Stimulated activated CD8-positive, alpha-beta memory T cell treated with anti-CD3 and anti-CD28 coated beads, Interleukin-7, amount 100 ng/mL, for 4 hours (primary cell): ENCODE measurements around the gene HOXA7.

Experiments used
- DNase-seq, 2 donors: peaks; one replicate each; pipeline ENCODE4 v3.0.0-alpha.2; 2020; ENCODE audit warnings: low read depth in 2 of 2

HOXA7 gene

DNA sequence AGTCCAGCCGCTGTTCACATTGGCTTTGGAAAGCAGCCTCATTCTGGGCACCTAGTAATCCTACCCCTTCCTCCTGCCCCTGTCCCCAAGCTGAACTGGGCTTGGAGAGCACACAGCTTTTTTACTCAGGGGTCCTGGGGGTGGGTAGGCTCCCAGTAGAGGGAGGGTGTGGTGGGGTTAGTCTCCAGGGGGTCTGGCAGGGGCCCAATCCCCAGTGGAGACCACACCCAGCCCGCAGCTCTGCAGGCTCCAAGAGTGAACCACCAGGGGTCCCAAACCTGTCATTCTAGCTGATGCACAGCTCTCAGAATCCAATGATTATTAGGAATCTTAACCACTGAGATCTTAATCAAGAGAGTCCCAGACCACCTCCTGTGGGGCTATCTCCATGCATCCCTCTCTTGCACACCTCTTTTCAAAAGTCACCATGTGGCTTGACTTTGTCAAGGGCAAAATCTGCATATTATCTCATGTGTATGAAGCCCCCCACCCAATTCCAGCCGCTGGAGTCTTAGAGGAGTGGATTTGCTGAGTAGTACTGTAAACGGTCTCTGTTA, 25.9 kb upstream of the HOXA7 start:
- no peak for DNase-seq

GRCh38 chr7:27181795-27182275, 25.4 kb upstream of the HOXA7 start:
- DNase-seq: no peak

- DNase-seq: no peak
Observed at GRCh38 chr7:27180431-27181420, 24.3 kb upstream of the HOXA7 start.

GRCh38 chr7:27179503-27180430, 23.3 kb upstream of the HOXA7 start:
- DNase-seq: peak in 1 of 2 donors; percentile 41

DNA sequence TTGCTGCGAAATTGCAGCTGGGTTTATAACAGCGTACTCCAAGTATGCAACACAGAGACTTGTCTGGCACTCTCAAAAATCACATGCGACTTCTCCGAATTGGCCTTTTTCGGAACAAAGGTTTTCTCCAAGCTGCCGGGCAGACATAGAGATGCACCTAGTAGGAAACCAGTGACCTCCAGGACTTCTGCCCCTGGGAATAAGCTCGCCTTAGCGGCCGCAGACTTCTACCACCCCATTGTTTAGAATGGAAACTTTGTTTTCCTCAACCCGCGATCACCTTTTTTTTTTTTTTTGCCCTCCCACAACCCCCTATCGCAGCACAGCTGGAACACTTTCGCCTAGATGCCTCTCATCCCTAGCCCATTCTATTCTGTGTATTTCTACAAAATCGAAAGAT, 22.6 kb upstream of the HOXA7 start:
- no peak for DNase-seq

- DNase-seq: no peak
Observed at GRCh38 chr7:27178366-27178765, 21.9 kb upstream of the HOXA7 start.

- DNase-seq: no peak
Observed at GRCh38 chr7:27177795-27178320, 21.4 kb upstream of the HOXA7 start.

DNA sequence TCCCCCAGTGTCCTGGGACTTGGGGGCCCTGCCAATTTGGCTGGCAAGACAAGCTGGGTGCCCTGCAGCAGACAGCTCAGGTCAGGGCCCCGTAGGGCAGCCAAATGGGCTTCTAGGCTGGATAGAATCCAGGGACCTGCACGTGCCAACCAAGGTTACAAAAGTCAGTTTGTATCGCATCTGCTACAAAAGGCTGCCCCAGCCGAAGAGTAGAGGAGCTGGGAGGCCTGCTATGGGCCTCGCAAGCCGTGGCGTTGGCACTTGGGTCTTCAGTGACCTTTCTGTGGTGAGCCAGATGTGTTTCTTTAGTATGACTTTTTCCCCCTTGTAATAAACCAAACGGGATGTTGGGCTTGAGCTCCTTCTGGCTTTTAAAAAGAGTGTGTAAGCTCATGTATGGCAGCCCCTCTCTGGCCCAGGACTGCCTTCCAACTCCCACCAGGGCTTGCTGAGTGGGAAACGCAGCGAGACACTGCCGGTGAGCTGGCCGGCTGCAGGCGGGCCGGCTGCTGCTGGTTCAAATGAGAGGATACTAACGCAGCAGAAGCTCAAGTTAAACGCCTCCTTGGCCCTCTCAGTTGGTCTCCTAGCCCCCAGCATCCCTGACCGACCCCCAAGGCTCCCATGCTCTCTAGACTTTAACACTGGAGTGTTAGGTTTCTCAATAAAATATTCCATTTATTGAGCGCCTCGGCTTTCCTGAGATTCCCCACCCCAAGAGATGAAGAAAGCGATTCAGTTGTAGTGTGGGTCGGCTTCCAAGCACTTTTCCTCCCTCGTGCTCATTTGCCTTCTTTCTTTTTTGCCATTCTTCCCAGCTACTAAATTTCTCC, 20.7 kb upstream of the HOXA7 start:
- no peak for DNase-seq

- no peak for DNase-seq
Observed at GRCh38 chr7:27176524-27176845, 20.0 kb upstream of the HOXA7 start.

GRCh38 chr7:27175626-27176523, 19.4 kb upstream of the HOXA7 start:
- no peak for DNase-seq

DNA sequence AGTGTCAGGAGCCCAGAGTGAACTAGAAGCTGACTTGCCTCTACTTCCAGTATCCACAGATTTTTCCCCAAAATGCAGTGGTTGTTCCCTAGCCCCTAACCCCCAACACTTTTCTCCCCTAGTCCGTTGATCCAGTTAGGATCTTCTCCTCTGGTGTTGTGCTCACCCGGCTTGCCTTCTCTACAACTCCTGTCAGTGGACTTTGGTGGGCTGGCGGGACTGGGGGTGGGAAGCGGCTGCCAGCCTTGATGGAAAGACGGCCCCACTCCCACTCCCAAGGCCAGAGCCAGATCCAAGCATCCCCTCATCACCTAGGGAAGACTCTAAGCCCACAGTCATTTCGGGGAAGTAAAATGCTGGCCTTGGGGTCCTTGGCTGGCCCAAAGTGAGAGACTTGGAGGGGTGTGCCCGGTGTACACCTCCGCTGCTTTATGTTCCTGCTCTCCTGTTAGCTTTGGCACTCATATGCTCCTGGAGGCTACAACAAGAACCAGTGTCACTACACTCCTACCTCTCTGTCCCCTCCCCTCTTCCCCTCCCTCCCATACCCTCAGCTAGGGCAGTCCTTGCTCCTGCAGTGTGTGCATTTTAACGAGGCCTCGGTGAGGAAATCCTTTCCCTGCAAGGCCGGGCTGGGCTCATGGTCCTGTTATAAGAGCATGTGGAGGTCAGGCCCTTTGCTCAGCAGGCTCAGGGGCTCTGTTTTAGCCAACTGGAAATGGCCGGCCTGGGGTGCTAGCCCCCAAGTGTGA, 18.6 kb upstream of the HOXA7 start:
- no peak for DNase-seq

- DNase-seq: no peak
Observed at GRCh38 chr7:27173956-27174873, 17.7 kb upstream of the HOXA7 start, which contains the start of gene HOXA10. TSS of gene HOXA10 (minus strand) at chr7:27174320. CDS start at chr7:27174306, 14 bp downstream.

DNA sequence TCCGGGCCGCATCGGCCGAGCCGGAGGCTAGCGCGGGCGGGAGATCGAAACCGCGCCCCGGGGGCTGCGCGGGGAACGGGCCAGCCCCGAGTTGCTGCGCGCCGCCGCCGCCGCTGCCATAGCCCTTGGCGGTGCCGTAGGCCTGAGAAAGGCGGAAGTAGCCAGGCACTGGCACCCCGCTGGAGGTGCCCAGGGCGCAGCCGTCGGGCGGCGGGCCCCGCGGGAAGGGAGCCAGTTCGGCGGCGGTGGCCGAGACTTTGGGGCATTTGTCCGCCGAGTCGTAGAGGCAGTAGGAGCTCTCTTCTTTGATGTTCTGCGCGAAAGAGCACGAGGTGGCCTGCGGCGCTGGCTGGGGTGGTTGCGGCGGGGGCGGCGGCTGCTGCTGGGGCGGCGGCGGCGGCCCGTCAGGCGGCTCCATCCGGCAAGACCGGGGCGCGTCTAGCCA, 17.1 kb upstream of the HOXA7 start:
- DNase-seq: peak in 1 of 2 donors; percentile 33

GRCh38 chr7:27172823-27173510, 16.5 kb upstream of the HOXA7 start:
- DNase-seq: no peak

GRCh38 chr7:27172315-27172774, 15.9 kb upstream of the HOXA7 start:
- no peak for DNase-seq

DNA sequence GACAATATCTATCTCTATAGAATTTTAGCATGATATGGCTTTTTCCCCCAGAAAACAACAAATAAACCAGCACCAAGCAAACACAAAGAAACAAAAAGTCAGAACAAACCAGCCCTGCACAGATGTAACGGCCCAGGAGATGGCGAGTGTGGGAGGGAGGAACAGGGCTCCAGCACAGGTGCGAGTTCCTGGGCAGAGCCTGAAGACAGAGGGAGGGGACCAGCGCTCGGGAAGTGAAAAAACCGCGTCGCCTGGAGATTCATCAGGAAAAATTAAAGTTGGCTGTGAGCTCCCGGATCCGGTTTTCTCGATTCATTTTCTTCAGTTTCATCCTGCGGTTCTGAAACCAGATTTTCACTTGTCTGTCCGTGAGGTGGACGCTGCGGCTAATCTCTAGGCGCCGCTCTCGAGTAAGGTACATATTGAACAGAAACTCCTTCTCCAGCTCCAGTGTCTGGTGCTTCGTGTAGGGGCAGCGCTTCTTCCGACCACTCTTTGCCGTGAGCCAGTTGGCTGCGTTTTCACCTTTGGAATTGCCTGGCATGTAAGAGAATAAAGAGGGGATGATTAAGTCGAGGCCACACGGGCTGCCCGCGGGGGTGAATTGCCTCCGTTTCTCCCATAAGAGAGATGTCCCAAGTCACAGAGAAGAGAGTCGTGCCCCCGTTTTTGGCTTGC, 15.3 kb upstream of the HOXA7 start:
- no peak for DNase-seq

GRCh38 chr7:27171325-27171636, 14.8 kb upstream of the HOXA7 start:
- DNase-seq: no peak
